ENCODE data around the gene IGF2R. TPM values are rescaled to one million over a fixed set of nuclear protein-coding genes. Genes with fewer than 3 reads are reported as not detected.

Gene IGF2R
- total and polyA plus RNA-seq, 2 of the 13 experiments (the other 11 are each of a cell fraction or from before 2014, with no cell fraction given), result 38.3 to 70.0 TPM

- no peak for TF ChIP-seq BATF2 (CRISPR knock-in tag; IDR thresholded peaks at IDR 0.05)
- TF ChIP-seq ZNF558 (CRISPR knock-in tag; IDR thresholded peaks at IDR 0.05; ENCODE audit: borderline replicate concordance), result no peak
- no peak for TF ChIP-seq TBX3 (IDR thresholded peaks at IDR 0.05; ENCODE audit: borderline replicate concordance)
These were observed 80.5 kb downstream of the IGF2R start (continued) for GRCh38 chr6:160049346-160049745.

GRCh38 chr6:160050022-160050421 is 81.1 kb downstream of the IGF2R start:
- Histone ChIP-seq H3K4me1 (ENCODE audit: insufficient read depth, low read length) (no peaks in the 10 kb centered on the region), H3K27ac (ENCODE audit: extremely low read length, insufficient read depth, low read length) (no peak overlapping the region), H3K4me3 (replicated peaks in 1 of 3; ENCODE audit: insufficient read depth in 1 of 3, low read depth in 2 of 3, low read length in 3 of 3) (no peak overlapping the region), H3K79me2 (ENCODE audit: insufficient read depth, low read length) (no peaks in the 10 kb centered on the region), H3K9ac (ENCODE audit: insufficient read depth, low read depth, low read length) (no peak overlapping the region), H3K36me3 (replicated peaks in 1 of 2; ENCODE audit: control insufficient read depth in 1 of 2, insufficient read depth in 2 of 2, low read length in 2 of 2) (peaks cover 56 to 88% of the 10 kb centered on the region in 2 experiments), H2AFZ (ENCODE audit: low read length) (no peak overlapping the region), H3K9me3 (ENCODE audit: low read length) (no peaks in the 10 kb centered on the region), H4K20me1 (ENCODE audit: insufficient read depth, low read length) (no peaks in the 10 kb centered on the region), H3K4me2 (ENCODE audit: low read depth, low read length) (no peak overlapping the region), H3K27me3 (ENCODE audit: control insufficient read depth in 1 of 2, insufficient read depth in 2 of 2, low read length in 2 of 2) (no peaks in the 10 kb centered on the region)
- ChIA-PET CTCF (ENCODE audit: low intra/inter-chr PET ratio, low total read pairs) (no interaction called here), POLR2A (no interaction called here)
- FAIRE-seq (no peak), DNase-seq (ENCODE audit: low spot score) (no peak), ATAC-seq (no peak)
- in situ Hi-C loops (cut with HindIII; ENCODE audit: extremely low pct_ligation_motif_present, low pct_unique_long_range_greater_than_20kb) (no loop called here), intact Hi-C loops (cut with micrococcal nuclease; ENCODE audit: unreplicated experiment) (no loop called here)
- 96% methylated on average over 7 of the region's 7 CpGs for WGBS (ENCODE audit: low lambda C conversion rate)
- TF ChIP-seq ZNF569 (CRISPR knock-in tag; IDR thresholded peaks at IDR 0.05; ENCODE audit: borderline replicate concordance), result no peak
- no peak for TF ChIP-seq HOXA3 (CRISPR knock-in tag; IDR thresholded peaks at IDR 0.05)
- TF ChIP-seq SP140L (CRISPR knock-in tag; IDR thresholded peaks at IDR 0.05; ENCODE audit: borderline replicate concordance), result no peak
- TF ChIP-seq ZNF549 (CRISPR knock-in tag; IDR thresholded peaks at IDR 0.05), result no peak
- TF ChIP-seq, protein P1, sequence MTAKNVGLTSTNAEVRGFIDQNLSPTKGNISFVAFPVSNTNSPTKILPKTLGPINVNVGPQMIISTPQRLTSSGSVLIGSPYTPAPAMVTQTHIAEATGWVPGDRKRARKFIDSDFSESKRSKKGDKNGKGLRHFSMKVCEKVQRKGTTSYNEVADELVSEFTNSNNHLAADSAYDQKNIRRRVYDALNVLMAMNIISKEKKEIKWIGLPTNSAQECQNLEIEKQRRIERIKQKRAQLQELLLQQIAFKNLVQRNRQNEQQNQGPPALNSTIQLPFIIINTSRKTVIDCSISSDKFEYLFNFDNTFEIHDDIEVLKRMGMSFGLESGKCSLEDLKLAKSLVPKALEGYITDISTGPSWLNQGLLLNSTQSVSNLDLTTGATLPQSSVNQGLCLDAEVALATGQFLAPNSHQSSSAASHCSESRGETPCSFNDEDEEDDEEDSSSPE (CRISPR knock-in tag; IDR thresholded peaks at IDR 0.05), result no peak
- no peak for TF ChIP-seq ZNF143 (CRISPR knock-in tag; IDR thresholded peaks at IDR 0.05)
- no peak for TF ChIP-seq NBN (conservative IDR thresholded peaks at IDR 0.05)
- no peak for TF ChIP-seq CERS6 (CRISPR knock-in tag; IDR thresholded peaks at IDR 0.05)
- no peak for TF ChIP-seq ZNF354B (CRISPR knock-in tag; IDR thresholded peaks at IDR 0.05)
- no peak for TF ChIP-seq KAT8 (CRISPR knock-in tag; IDR thresholded peaks at IDR 0.05)
- TF ChIP-seq MTF1 (CRISPR knock-in tag; IDR thresholded peaks at IDR 0.05), result no peak
- TF ChIP-seq HNF4A (CRISPR knock-in tag; IDR thresholded peaks at IDR 0.05), result no peak
- TF ChIP-seq, protein P2, sequence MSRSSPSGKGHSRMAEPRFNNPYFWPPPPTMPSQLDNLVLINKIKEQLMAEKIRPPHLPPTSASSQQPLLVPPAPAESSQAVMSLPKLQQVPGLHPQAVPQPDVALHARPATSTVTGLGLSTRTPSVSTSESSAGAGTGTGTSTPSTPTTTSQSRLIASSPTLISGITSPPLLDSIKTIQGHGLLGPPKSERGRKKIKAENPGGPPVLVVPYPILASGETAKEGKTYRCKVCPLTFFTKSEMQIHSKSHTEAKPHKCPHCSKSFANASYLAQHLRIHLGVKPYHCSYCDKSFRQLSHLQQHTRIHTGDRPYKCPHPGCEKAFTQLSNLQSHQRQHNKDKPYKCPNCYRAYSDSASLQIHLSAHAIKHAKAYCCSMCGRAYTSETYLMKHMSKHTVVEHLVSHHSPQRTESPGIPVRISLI (CRISPR knock-in tag; IDR thresholded peaks at IDR 0.05; ENCODE audit: borderline replicate concordance), result no peak
- TF ChIP-seq ZFAT (CRISPR knock-in tag; conservative IDR thresholded peaks at IDR 0.05), result no peak
- BruUV-seq (replicated peaks), result no TSS peak

Data from HepG2 (cell line).